Suprapubic skin (tissue), 4 donors: ENCODE data around the gene SLC8A1.

ENCODE experiments used
- POLR2A ChIP-seq, 2 donors: fragments of 450-650 bp; IDR thresholded peaks; one replicate each; pipeline ENCODE4 v1.6.1; 2017; ENCODE audit warnings: antibody characterized with exemption in 2 of 2, mild to moderate bottlenecking in 2 of 2, moderate library complexity in 2 of 2
- POLR2AphosphoS5 ChIP-seq, 3 donors: sonication (generic); formaldehyde crosslinking; IDR thresholded peaks; one replicate each; pipeline ENCODE4 v1.6.1; 2017; ENCODE audit warnings: antibody characterized with exemption in 3 of 3
- TF ChIP-seq, protein P1 (sequence below), 2 donors: fragments of 200-600 bp in 1 of 2; fragments of 450-650 bp in 1 of 2; sonication (generic) in 1 of 2; IDR thresholded peaks; one replicate each; pipeline ENCODE4 v1.5.1; 2016 to 2019; ENCODE audit warnings: antibody characterized with exemption in 2 of 2, mild to moderate bottlenecking in 1 of 2, moderate library complexity in 1 of 2

DNA sequence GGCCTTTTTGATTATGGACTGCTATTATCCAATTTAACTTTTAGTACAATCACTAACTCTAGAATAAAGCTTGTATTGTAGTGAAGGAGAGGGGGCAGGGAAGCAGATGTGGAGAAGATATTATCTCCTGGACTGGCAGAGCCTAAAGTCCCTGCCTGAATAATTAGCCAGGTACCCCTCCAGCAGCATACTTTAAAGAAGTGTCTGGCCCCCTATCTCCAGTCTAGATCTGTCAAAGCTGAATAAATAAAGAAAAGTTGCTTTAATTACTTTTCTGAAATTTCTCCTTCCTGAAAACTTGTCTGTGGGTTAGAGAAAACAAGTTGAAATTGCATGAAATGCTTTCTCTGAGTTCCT lies 258.2 kb downstream of the SLC8A1 start:
- TF ChIP-seq, protein P1, sequence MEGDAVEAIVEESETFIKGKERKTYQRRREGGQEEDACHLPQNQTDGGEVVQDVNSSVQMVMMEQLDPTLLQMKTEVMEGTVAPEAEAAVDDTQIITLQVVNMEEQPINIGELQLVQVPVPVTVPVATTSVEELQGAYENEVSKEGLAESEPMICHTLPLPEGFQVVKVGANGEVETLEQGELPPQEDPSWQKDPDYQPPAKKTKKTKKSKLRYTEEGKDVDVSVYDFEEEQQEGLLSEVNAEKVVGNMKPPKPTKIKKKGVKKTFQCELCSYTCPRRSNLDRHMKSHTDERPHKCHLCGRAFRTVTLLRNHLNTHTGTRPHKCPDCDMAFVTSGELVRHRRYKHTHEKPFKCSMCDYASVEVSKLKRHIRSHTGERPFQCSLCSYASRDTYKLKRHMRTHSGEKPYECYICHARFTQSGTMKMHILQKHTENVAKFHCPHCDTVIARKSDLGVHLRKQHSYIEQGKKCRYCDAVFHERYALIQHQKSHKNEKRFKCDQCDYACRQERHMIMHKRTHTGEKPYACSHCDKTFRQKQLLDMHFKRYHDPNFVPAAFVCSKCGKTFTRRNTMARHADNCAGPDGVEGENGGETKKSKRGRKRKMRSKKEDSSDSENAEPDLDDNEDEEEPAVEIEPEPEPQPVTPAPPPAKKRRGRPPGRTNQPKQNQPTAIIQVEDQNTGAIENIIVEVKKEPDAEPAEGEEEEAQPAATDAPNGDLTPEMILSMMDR (IDR thresholded peaks at IDR 0.05) = no peak
- TF ChIP-seq POLR2A (IDR thresholded peaks at IDR 0.05) (no peak), POLR2AphosphoS5 (IDR thresholded peaks at IDR 0.05) (no peak)
